Stimulated activated CD8-positive, alpha-beta memory T cell treated with anti-CD3 and anti-CD28 coated beads, Interleukin-7, amount 100 ng/mL, for 48 hours (primary cell): ENCODE measurements around the gene BCAR3.
A peak's percentile ranks its signal among the peaks of the same experiment; 100 is the strongest.
"Not testable (repeated sequence)": the region's sequence is repeated elsewhere in the genome, so short reads cannot be mapped to it uniquely, and the experiment has no call there.

Experiments
- DNase-seq, 2 donors: peaks; one replicate each; pipeline ENCODE4 v3.0.0-alpha.2; 2020; ENCODE audit warnings: low read depth in 1 of 2; ENCODE audit errors: extremely low read depth in 1 of 2

Gene BCAR3

DNA sequence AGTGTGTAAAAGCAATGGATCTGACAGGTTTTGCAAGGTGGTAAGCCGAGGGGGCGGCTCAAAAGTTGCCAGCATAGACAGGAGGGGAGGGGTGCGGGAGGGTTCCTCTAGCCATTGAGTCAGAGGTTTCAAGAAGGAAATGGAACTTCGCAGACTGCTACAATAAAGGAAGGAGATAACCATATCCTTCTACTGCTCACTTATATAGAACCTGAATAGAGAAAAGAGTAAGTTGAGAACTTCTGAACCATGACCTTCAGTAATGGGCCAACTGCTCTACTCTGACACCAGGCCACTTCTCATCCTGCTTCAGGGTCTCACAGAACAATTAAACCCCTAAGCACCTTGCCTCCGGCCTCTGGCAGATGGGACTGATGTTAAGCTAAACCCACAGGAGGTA lies 26.3 kb upstream of the BCAR3 start:
- DNase-seq: peak in 1 of 2 donors; percentile 62

DNA sequence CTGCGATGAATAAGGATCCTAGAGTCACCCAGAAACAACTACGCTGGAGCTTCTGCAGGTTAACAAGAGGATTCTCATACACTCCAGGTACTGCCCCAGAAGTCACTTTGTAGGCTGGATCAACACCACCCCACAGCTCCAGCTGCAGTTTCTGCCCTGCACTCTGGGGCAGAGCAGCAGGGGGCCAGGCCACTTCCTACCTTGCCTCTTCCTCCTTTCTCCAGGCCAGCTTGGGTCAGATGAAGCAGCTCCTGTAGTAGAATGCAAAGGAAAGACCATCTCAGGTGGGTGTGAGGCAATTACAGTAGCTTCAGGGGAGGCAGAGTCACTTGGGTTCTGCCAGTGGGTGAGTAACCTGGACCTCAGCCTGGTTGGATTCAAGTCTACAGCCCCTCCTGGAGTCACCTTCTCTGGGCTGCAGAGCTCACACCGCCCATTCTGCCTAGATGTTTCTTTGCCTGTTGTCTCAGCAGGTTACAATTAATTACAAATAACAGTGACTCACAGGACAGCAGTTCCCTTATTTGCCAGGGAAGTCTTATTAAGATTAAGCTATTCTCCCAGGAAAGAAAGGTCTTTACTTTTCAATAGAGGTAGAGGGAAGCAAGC lies 24.4 kb upstream of the BCAR3 start:
- no peak for DNase-seq

DNA sequence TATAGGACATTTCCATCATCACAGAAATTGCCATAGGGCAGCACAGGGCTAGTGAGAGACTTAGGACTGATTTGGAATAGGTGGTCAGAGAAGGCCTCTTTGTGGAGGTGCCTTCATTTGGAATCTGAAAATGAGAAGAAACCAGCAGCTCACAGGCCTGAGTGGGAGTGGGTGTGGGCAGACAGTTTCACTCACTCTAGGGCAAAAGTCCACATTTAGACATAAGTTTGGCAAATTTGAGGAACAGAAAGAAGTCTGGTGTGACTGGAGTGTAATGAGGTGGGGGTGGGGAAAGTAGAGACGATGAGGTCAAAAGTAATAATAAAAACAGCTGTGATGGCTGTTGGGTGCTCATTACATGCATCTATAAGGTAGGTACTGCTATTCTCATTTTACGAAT lies 22.4 kb upstream of the BCAR3 start:
- DNase-seq: no peak

DNA sequence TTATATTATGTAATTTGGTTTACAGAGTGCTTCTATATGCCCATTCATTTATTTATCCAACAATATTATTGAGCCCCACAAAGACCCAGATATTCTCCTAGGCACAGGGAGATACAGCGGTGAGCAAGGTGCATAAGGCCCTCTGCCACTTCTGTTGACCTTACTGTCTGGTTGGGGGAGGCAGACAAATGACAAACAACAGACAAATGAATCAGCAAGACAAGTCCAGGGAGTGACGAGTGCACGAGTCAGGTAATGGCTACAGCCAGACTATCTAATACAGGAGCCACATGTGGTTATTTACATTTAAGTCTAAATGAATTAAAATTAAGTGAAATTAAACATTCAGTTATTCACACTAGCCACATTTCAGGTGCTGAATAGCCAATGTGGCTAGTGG lies 22.0 kb upstream of the BCAR3 start:
- no peak for DNase-seq

DNA sequence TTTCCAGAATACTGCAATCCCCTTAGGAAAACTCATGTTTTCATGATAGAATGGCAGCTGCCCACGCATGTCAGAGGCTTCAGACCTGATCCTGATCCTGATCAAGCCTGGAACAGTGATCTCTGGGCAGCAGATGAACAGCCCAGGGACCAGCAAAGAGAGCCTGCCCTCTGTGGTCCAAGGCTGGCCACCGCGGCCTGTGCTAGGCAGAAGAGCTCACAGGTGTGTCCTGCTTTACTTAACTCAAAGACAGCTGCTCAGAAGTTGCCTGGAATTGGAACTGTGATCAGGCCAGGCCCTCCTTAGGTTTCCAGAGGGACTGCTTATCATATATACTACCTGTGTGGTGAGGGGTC lies 21.2 kb upstream of the BCAR3 start:
- DNase-seq: no peak

DNA sequence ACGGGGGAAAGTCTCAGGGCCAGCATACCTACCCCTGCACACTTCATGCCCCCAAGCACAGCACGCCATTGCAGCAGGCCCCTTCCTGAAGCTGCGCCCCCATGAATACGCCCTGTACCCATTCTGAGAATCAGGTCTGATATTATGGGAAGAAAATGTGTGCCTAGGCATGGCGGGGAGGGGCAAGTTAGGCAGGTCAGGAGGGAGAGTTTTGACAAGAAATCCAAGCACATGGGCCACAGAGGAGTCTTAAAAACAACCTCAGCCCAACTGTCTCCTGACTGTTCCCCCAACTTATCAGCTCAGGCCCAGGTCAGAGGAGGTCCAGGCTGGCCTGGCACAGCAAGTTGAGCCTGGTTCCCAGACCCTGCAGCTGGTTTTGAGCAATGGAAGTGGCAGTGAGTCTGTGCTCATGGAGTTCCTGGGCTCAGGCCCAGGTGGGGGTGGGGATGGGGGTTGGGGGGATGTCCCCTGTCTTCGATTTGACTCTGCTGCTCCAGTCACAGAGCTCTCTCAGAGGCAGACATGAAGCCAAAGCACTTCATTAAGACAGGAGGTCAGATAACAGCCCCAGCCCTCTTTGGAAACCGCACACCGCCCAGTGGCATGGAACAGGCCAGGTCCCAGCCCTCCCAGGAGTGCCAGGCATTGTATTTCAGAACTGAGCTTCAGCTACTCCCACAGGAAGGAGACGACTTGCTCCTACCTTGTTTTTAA lies 20.6 kb upstream of the BCAR3 start:
- no peak for DNase-seq

DNA sequence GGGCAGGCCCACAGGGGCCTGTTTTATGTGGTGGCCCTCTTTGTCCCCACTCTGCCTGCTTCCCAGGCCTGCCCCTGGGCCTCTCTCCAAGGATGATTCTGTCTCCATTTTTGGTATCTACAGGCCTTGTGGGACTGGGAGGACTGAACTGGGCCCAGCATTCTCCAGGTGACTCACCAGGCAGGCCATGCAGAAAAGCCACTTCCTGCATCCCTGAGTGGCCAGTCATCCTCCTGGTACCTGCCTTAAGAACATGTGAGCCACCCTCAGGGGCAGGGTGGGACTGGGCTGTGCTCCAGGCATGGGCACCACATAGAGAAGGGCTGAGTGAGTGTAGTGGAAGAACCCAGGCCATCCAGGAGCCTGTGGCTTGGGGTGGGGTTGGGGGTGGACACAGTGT lies 20.0 kb upstream of the BCAR3 start:
- DNase-seq: no peak

DNA sequence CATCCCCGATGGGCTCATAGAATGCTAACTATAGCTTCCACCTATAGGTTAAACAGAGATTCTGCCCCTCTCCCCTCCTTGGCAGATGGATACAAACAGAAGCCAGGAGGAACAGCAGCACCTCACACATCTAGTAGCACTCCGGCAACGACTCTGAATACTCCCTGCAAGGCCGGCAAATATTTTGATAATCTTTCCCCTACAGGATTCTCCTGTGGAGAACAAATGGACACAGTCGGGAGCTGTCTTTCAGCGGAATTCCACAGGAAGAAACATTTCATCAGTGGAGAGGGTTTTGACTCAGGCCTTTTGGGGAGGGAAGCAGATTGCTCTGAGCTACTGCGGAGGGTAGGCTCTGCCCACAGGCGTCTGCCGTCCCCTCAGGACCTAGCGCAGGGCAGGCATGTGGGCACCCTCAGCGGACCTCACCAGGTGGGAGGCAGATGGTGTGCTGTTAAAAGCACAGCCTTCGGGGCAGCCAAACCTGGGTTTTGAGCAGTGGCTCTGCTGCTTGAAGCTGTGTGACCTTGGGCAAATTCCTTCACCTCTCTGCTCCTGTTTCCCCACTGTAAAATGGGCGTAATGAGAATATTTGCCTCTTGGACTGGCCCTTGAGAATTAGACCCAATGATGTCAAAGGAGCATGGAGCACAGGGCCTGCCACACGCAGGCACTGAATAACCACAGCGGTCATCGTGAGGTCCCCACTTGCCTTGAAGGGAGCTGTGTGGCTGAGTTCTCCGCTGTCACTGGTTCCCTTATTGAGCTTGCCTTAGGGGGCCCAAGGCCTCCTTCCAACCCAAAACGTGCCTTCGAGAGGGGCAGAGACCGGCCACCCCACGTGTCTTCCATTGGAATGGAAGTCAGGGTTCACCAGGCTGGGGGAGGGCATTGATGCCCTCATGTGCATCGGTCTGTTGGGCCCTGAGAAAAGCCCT lies 19.2 kb upstream of the BCAR3 start:
- no peak for DNase-seq

DNA sequence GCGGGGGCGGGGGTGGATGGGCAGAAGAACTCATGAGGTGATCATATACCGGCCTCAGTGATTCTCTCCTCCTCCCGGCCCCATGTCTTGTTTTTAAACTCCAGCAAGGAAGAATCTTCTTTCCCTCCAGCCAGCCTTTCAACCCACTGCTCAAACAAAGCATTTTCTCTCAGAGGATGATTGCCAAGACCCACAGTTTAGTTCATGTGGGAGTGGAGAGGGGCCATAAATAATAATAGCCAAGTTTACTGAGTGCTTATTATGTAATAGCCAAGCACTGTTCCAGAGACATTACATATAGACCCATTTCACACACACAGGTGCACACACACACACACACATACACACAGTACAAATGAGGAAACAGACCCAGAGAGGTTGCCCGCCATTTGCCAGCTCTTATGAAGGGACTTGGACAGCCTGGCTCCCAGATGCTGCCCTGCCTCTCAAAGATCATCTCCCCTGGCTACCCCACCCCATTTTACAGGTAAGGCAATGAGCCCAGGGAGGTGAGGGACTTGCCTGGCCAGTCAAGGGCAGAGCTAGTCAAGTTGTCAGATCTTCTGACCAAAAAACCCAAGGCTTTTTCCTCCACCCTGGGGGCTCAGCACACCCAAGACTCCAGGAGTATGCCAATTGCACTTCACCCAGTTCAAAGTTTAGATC lies 18.0 kb upstream of the BCAR3 start:
- DNase-seq: no peak

DNA sequence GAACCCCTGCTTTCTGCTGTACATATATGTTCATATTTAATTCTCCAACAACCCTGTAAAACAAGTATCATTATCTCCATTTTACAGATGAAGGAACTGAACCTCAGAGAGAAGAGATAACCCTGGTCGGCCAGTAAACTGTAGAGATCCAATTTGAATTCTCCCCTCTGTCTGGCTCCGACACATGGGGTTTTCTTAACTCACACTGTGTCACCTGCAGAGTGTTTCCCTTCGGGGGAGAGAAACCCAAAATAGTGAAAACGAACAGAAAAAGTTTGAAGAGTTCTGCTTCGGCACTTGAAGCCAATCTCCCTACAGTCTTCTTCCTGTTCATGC lies 17.4 kb upstream of the BCAR3 start:
- no peak for DNase-seq

DNA sequence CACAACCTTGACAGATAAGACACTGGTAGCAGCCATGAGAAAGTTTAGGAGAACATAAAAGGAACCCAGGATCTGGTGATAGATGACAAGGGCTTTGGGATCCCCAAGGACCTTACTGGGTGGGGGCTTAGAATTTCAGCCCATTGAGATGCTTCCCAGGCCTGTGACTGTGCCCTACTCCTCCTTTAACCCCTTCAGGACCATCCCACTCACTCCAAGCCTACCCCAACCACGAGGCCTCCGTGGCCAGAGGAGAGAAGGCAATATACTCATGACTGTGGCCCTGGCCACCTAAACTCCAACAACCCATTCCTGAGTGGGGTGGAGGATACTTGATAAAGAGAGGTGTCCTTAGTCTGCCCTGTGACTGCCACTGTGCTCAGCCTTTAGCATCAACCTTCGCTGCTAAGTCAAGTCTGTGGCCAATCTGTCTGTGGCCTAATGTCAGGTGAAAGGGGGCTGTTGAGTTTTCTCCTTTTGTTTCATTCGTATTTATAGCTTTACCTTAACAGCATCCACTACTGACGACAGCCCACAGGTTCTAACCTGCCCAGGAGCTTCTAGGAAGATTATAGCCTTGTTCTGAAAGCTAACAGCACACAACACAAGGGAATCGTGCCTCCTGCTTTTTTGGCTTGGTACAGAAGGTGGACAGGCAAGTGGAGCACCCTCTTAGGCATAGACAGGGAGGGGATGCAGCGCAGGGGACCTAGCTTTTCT lies 16.9 kb upstream of the BCAR3 start:
- no peak for DNase-seq

DNA sequence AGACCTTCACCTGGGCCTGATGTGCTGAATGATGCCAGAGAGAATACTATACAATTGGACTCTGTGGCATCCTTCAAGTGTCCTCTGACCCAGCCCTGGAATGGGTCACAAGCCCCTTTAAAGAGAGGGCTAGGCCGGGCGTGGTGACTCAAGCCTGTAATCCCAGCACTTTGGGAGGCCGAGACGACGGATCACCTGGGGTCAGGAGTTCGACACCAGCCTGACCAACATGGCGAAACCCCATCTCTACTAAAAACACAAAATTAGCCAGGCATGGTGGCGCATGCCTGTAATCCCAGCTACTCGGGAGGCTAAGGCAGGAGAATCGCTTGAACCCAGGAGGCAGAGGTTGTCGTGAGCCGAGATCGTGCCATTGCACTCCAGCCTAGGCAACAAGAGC lies 15.9 kb upstream of the BCAR3 start:
- DNase-seq: not testable (repeated sequence)

DNA sequence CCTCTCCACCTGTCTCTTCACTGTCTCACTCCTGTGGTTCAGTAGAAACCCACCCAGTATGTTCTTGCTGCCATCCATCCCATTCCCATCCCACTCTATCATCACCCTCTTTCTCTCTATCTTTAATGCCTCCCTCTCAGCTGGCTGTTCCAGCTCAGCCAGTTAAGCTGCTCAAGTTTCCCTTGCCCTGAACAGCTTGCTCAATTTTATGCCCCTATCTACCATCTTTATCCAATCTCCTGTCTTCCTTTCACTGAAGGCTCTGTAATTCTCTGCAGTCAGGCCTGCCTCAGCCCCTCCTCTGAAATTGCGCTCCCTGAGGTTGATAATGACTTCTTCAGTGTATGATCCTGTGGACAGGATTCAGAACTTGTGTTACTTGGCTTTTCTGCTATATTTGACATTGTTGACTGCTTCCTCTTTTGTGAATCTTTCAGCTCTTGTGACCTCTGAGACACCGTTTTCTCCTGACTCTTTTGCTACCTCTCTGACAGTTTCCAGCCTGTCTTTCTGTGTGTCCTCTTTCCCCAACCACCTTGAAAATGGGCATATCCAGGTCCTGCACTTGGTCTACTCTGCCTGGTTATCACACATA lies 13.9 kb upstream of the BCAR3 start:
- DNase-seq: no peak

DNA sequence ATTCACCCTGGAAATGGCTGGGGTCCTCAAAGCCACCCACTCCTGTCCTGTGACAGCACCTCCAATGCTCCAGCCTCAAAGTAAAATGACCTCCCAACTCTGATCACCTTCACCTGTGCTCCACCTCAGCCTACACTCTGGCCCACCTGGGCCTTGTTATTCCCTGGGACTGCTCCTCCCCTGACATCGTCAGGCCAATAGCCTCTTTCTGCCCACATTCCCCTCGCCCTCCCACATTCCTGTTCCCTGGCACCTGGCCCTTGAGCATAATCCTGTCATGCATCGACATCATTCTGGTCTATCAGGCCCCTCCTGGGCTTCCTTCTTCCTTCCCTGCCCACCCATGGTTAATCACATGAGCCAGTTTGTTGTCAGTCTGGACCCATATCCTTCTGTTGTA lies 13.2 kb upstream of the BCAR3 start:
- DNase-seq: no peak

DNA sequence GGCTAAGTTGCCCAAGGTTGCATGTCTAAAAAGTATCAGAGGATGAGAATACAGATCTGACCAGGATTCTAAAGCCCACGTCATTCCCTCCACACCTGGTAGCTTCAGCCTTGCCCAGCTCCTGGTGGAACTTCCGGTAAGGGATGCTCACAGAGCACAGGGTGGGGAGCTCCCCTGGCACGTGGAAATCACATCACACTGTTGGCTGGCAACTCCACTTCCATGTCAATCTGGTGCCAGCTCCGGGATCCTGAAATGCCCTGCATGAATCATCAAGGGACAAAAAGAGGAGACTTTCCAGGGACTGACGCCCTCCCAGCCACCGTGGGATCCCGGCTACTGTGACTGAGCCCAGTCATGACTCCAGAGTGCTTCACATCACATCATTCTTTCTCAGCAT lies 12.4 kb upstream of the BCAR3 start:
- no peak for DNase-seq

DNA sequence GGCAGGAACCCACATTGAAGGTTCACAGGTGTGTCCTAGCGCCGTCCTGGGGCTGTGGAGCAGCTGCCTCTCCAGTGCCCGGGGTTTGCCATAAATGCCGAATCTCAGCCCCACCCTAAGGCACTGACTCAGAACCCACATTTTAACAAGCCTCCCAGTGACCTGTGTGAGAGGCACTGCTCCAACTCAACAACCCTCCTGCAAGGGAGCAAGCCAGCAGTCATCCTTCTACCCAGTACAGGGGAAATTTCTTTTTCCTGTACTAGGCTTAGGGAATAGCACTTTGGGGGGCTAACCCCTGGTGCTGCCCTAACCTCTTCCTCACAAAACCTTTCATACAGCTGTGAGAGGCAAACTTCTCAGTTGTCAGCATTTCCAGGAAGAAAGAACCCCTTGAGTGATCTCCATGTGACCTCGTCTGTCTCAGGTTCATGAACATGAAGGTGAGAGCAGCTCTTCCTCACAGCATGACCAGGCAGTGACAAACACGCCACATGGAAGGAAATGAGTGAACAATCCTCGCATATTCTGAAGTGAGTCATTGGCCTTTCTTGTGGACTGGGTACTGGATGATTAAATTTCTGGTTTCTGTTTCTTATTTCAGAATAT lies 11.4 kb upstream of the BCAR3 start:
- peak in 1 of 2 donors; percentile 63 for DNase-seq

DNA sequence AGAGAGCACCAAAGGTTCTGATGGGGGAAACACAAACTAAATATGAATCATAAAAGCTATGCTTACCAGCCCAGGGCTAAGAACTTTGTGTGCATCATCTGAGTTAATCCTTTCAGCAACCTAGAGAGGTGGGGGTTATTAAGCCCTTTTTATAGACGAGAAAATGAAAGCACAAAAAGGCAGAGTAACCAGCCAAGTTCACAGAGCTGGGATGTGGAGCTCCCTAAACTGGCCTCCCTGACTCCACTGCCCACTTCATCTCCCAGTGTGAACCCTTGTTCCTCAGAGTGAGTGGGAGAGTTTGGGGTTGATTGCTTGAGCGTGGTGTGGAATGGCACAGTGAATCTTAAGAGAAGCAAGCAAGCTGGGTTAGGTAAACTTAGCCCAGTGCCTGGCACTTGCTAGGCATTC lies 10.8 kb upstream of the BCAR3 start:
- DNase-seq: no peak

DNA sequence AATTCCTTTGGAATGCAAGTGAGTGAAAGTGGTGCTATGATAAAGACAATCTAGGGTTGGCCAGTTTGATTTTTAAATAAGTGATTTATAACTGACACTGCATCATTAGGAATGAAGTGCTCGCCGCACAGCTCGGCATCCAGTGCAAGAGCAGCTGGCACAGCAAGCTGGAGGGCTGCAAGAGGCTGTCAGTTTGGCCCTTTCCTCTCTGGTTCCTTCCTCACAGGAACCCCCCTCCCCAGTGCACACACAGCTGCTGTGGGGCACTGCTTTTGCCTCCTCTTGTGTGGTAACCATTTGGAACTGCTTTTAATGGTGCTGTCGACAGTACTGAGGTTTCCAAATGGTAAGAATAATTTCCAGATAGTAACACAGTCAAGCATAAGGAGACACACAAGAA lies 10.4 kb upstream of the BCAR3 start:
- DNase-seq: no peak

DNA sequence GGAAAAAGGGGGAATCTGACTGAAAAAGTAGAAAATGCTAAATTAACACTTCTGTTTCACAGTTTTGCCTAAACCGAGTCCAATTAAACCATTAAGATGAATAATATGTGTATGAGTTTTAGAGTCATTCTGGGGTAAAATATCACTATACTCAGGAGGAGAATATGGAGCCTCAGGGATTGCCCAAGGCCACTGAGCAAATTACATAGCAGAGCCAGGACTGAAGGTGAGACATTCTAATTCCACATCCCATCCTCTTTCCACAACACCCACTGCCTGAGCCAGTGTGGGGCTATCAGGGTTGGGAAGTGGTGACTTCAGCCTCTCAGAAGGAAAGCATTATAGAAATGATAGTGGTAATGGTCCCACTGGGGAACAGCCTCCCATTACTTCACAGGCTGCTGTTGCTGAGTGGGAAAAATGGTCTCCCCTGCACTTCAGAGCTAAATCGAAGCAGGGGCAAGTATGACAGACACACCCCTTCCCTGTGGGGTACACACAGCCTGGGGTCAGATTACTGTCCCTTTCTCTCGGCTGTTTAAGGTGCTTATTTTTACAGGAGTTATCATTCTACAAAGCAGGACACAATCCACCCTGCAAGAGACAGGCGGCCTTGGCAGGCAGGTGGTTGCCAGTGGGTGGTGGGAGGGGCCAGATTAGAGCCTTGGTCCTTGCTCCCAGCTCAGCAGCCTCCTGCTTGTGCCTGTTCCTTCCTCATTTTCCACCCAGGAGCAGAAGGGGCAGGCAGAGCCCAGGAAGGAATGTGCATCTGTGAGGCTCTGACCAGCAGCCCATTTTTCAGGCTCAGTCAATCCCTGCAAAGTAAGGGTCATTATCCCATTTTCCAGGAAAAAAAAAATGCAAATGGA lies 9.5 kb upstream of the BCAR3 start:
- DNase-seq: no peak
